Left lobe of liver (tissue), 2 donors: ENCODE measurements around the gene VSX1. TPM values are rescaled to one million over a fixed set of nuclear protein-coding genes. Genes with fewer than 3 reads are reported as not detected.

Experiments used
- ATAC-seq: fragments of 200-7000 bp; cut with Tn5 transposase; one replicate; pipeline ENCODE4 v1.9.1; 2020; ENCODE audit warnings: mild to moderate bottlenecking, moderate library complexity
- DNase-seq: peaks from one replicate; pipeline ENCODE4 v3.0.0-alpha.2; 2020; ENCODE audit warnings: low spot score
- total RNA-seq: library from RNA; stranded (reverse); gene quantifications from one replicate; pipeline ENCODE4 v1.2.1, GENCODE V29; 2021
- donor health status: DM: no; HTN: no; CAD: no; lungs with moderate emphysema.
- donor health status: DM: no; HTN: yes; CAD: no.

VSX1 gene
- total RNA-seq, 1 donor from 2014 or later = 0.18 TPM

- DNase-seq = no peak
Observed at GRCh38 chr20:25067102-25067987, 14.6 kb downstream of the VSX1 start.

GRCh38 chr20:25066386-25066785 is 15.6 kb downstream of the VSX1 start:
- DNase-seq = no peak
- no peak for ATAC-seq

More at GRCh38 chr20:25067102-25067987, 14.6 kb downstream of the VSX1 start:
- ATAC-seq = no peak

GRCh38 chr20:25065625-25066338 is 16.2 kb downstream of the VSX1 start:
- no peak for DNase-seq
- peak; percentile 80 for ATAC-seq

DNA sequence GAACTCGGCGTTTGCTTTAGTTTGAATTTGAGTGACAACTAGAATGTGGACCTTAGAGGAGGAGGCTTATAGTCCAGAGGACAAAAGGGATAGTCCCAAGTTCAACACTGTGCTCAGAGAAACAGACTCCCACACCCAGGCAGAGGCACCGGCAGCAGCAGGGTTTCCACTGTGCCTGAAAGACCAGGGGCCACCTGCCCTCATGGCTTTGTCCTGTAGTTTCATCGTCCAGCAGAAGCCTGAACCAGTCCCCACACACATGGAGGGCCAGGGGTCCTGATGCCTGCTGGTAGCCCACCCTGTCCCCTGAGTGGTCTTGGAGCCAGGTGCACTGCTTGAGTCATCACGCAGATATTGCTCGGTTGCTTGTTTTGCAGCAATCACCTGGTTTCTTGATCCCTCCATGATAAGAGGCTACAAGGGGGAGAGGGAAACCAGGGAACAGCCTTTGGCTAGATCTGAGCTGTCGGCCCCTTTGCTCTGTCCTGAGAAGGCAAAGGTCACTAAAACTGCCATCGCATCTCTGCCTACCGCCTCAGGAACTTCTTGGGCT is 16.8 kb downstream of the VSX1 start:
- DNase-seq (no peak), ATAC-seq (peak; percentile 55)

DNA sequence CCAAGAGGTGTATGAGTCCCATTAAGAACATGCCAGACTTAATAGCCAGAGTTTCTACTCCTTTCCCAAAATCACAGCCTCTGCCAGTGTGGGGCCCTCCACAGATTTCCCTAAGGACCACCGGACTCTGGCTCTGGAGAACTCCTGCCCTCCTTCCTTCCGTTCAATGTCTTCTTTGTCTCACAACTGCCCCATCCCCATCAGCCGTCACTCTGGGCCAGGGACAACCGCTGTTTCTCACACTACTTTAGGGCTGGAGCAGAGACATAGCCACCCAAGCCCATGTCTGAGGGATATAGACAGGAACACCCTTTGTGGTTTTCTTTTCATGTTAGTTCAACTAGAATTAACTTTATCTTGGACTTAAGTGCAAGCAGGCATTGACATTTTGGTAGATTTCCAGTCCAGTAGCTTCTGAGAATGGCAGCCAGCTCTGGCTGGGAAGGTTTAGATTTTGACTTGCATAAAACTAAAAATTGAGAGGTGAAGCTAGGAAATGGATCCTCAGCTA is 17.3 kb downstream of the VSX1 start:
- ATAC-seq (no peak), DNase-seq (no peak)

DNA sequence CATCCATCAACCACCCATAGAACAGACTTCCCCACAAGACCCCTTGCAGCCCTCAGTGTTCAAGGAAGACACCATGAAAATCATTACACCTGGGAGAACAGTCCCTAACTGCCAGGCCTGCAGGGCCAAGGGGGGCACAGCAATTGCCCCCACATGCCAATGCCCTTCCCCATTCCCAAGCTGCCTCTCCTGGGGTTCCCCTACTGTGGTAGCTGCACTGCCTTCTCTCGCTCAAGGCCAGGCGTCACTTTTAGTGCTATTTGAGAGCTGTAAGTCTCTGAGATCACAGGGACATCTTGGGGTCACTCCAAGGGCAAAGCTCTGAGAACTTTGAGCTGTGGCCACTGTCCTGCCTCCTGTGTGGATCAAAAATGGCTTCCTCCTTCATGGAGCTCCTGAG is 18.0 kb downstream of the VSX1 start:
- no peak for ATAC-seq
- no peak for DNase-seq

GRCh38 chr20:25063546-25063945 is 18.4 kb downstream of the VSX1 start:
- DNase-seq (no peak), ATAC-seq (no peak)

DNA sequence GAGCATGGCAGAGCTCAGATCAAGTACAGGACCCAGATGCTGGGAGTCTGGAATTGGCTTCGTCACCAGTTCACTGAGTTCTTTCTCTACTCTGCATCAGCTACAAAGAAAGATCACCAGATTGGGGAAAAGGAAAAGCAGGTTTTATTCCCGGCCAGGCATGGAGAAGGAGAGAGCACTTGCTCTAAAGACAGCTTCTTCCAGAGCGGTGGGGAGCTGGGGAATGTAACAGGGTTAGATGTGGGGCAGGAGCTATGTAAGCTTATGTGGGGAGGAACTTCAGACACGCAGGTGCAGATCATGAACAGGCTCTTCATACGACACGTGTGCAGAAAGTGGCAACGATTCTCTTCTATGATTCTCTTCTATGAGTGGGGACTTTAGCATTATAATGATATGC is 19.1 kb downstream of the VSX1 start:
- ATAC-seq = no peak
- no peak for DNase-seq

GRCh38 chr20:25061821-25062530 is 20.0 kb downstream of the VSX1 start:
- DNase-seq = peak; percentile 36
- ATAC-seq = no peak

- DNase-seq = peak; percentile 62
Observed at GRCh38 chr20:25061103-25061799, 20.7 kb downstream of the VSX1 start.

DNA sequence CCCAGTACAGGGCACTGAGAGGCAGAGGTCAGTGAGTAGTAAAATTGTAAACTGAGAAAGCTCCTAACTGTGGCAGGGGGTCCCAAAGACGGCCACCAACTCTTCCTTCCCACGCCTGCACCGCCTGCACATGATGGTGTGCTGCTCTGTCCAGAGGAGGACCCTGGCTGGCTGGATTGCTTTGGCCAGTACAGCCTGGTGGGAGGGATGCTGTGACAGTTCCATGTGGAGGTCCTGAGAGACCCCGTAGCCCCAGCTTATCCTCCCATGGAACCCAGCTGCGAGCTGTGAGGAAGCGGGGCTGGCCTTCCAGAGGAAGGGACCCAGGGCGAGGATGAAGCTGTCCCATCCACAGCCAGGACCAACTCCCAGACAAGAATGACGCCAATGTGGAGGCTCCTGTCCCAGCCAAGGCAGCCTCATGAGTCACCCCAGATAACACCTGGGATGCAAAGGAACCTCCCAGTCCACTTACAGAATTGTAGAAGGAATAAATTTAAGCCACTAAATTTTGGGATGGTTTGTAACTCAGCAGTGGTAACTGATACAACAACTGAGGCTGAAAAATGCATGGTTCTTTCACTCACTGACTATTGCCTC is 22.0 kb downstream of the VSX1 start:
- peak; percentile 37 for DNase-seq
- ATAC-seq = no peak

More at GRCh38 chr20:25061103-25061799, 20.7 kb downstream of the VSX1 start:
- peak; percentile 62 for ATAC-seq

- ATAC-seq = no peak
- DNase-seq = peak; percentile 46
Observed at GRCh38 chr20:25058847-25059810, 22.8 kb downstream of the VSX1 start.

- DNase-seq (peak; percentile 58), ATAC-seq (peak; percentile 47)
Observed at GRCh38 chr20:25058051-25058846, 23.7 kb downstream of the VSX1 start, which contains the start of gene ACSS1. ACSS1 (minus strand) TSS chr20:25058139; CDS start chr20:25058102, 37 bp downstream.

- DNase-seq = peak; percentile 83
- peak; percentile 75 for ATAC-seq
Observed at GRCh38 chr20:25057234-25058050, 24.5 kb downstream of the VSX1 start.

DNA sequence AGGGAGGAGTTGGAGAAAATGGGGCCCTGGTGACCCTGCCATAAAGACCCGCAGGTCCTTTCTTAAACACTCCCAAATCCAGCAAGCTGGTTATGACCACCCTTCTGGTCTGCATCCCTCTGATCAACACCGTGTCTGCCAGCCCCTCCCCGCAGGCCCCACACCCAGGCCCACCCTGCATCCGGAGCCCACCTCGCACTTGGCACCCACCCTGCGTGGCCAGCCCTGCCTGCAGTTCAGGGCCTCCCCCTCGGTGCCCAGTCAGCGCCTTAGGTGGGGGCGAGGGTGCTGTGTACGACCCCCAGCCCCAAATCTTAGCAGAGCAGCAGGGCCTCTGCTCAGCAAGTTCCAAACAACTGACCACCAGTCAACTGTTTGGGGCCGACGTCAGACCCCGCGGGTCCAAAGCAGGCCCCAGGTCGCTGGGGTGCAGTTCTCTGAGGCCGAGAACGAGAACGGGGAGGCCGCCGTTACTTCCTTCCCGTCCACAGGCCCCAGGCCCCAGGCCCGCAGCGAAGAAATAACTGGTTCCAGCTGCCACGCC is 25.2 kb downstream of the VSX1 start:
- ATAC-seq = no peak
- no peak for DNase-seq

DNA sequence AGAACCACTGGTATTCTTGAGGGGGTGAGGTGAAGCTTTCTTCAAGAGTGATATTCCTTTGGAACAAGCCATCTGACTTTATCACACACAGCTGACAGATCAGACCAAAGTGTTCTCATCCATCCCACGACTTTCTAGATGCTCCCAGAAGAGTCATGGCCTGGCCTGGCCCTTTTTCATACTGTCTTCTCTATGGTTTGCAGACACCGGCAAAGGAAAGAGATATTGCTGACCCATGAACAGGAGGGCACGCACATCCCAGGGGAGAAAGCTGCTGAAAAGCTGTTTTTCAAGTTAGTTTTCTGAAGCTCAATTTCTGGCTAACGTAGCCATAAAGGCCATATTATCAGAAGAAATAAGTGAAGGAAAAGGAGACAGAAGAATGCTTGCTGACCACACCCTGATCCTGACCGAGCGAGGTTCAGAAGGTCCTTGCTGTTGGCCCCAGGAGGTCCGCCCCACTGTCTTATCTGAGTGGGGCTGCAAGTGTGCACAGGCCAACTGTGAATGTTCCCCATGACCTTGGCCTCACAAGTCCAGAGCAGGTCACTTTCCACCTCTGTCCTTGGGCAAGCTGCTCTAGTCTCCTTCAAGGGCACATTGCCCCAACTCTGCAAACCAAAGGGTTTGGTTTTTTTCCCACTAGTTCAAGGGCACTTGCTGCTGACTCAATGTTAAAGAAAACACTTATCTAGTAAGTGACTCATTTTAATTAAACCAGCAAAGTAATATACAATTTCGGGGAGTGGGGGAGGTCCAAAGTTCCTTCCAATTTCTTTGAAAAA is 26.0 kb downstream of the VSX1 start:
- no peak for ATAC-seq
- peak; percentile 40 for DNase-seq
